ENCODE results near the gene NECTIN1.

DNA sequence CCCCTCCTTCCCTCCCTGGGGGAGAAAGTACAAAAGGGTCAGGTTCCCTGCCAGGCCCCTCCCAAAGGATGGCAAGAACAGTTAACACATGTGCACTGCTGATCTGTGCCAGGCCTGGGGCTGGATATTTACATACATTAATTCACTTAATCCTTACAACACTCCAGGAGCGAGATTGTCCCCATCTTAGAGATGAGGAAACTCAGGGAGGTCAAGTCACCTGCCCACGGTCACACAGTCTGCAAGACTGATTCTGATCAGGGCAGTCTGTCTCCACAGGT lies 36.5 kb downstream of the NECTIN1 start:
- no peak for TF ChIP-seq CTCF (IDR thresholded peaks at IDR 0.05; ENCODE audit: low read depth, low read length, poor library complexity, severe bottlenecking)
- TF ChIP-seq EZH2phosphoT487 (IDR thresholded peaks at IDR 0.05; ENCODE audit: borderline replicate concordance, low read length): no peak

Data from DOHH2 (cell line).